GM23248 (cell line): Measurements from ENCODE around the gene FBN1. TPM values are rescaled to one million over a fixed set of nuclear protein-coding genes. Genes with fewer than 3 reads are reported as not detected.

Source experiments
- DNase-seq: peaks from one replicate; pipeline ENCODE4 v3.0.0-alpha.2; 2015
- H2AFZ ChIP-seq: fragments of 200-600 bp; sonication (generic); 2 replicates; pipeline ENCODE4 v1.6.1; 2016; ENCODE audit warnings: antibody characterized with exemption
- H3F3A ChIP-seq: fragments of 200-600 bp; sonication (generic); 2 replicates; pipeline ENCODE4 v1.6.1; 2016; ENCODE audit warnings: mild to moderate bottlenecking, antibody characterized with exemption, mixed run types; ENCODE audit not compliant: insufficient read depth
- H3K27ac ChIP-seq: fragments of 200-600 bp; sonication (generic); 2 replicates; pipeline ENCODE4 v1.5.1; 2016; ENCODE audit warnings: mild to moderate bottlenecking
- H3K27me3 ChIP-seq: fragments of 200-600 bp; sonication (generic); replicated peaks from 2 replicates; pipeline ENCODE4 v1.6.1; 2016; ENCODE audit warnings: mild to moderate bottlenecking; ENCODE audit not compliant: insufficient read depth
- H3K36me3 ChIP-seq: fragments of 200-600 bp; sonication (generic); 2 replicates; pipeline ENCODE4 v1.6.1; 2016; ENCODE audit warnings: low read depth, mild to moderate bottlenecking
- H3K4me1 ChIP-seq: fragments of 200-600 bp; sonication (generic); 2 replicates; pipeline ENCODE4 v1.6.1; 2016; ENCODE audit warnings: mild to moderate bottlenecking; ENCODE audit not compliant: insufficient read depth
- H3K4me2 ChIP-seq: fragments of 200-600 bp; sonication (generic); one replicate; pipeline ENCODE4 v1.6.1; 2016; ENCODE audit warnings: mild to moderate bottlenecking; ENCODE audit not compliant: unreplicated experiment
- H3K4me3 ChIP-seq: fragments of 200-600 bp; sonication (generic); 2 replicates; pipeline ENCODE4 v1.5.1; 2016; ENCODE audit warnings: mild to moderate bottlenecking
- H3K79me2 ChIP-seq: fragments of 200-600 bp; sonication (generic); 2 replicates; pipeline ENCODE4 v1.6.1; 2016; ENCODE audit warnings: mild to moderate bottlenecking; ENCODE audit not compliant: insufficient read depth
- H3K9ac ChIP-seq: fragments of 200-600 bp; sonication (generic); 2 replicates; pipeline ENCODE4 v1.6.1; 2016; ENCODE audit warnings: mild to moderate bottlenecking
- H3K9me2 ChIP-seq: fragments of 200-600 bp; sonication (generic); 2 replicates; pipeline ENCODE4 v1.6.1; 2016; ENCODE audit warnings: mixed run types, mild to moderate bottlenecking, moderate library complexity; ENCODE audit not compliant: insufficient read depth
- H3K9me3 ChIP-seq: fragments of 200-600 bp; sonication (generic); one replicate; pipeline ENCODE4 v1.6.1; 2017; ENCODE audit warnings: low read depth
- H4K20me1 ChIP-seq: fragments of 200-600 bp; sonication (generic); 2 replicates; pipeline ENCODE4 v1.6.0; 2016; ENCODE audit not compliant: insufficient read depth
- EZH2 ChIP-seq: fragments of 200-600 bp; sonication (generic); IDR thresholded peaks from 2 replicates; pipeline ENCODE4 v1.6.1; 2018; ENCODE audit warnings: antibody characterized with exemption, mild to moderate bottlenecking; ENCODE audit not compliant: insufficient read depth, poor library complexity, severe bottlenecking
- EZH2phosphoT487 ChIP-seq: fragments of 200-600 bp; sonication (generic); IDR thresholded peaks from 2 replicates; pipeline ENCODE4 v1.6.1; 2018; ENCODE audit warnings: antibody characterized with exemption, moderate library complexity, mild to moderate bottlenecking, low read depth; ENCODE audit not compliant: insufficient read depth
- WGBS, 2 experiments: methylation state at CpG; one replicate each; pipeline ENCODE4 v1.1.6; 2015 to 2017; ENCODE audit warnings: low lambda C conversion rate in 2 of 2, low coverage in 1 of 2; ENCODE audit errors: missing lambda C conversion rate in 2 of 2; 5-methylcytosine and 5-hydroxymethylcytosine counted together
- in situ Hi-C: fragments of 300-500 bp; cut with MboI; formaldehyde crosslinking; loops from 2 replicates; pipeline ENCODE4 v1.15.0; 2020
- polyA plus RNA-seq: library from polyadenylated mRNA; unstranded; fragments of >200 nt; fragmentation: Nextera tagmentation; extraction: Ambion mirVana; gene quantifications from 2 replicates; pipeline ENCODE4 v1.2.1, GENCODE V29; 2016
- total RNA-seq: library from RNA; depleted of rRNA; stranded (reverse); fragments of >200 nt; shearing (Covaris generic); gene quantifications from 2 replicates; pipeline ENCODE4 v1.2.3, GENCODE V29; 2014

FBN1 gene
- total and polyA plus RNA-seq, 2 experiments from 2014 or later: 374 to 1,478 TPM

GRCh38 chr15:48654801-48655200 lies 9.3 kb upstream of the FBN1 start:
- H4K20me1 ChIP-seq: no peaks in the 10 kb centered on the region
- H3K27ac ChIP-seq: no peak overlapping the region
- H3K9me2 ChIP-seq: no peaks in the 10 kb centered on the region
- peaks cover 23% of the 10 kb centered on the region for H3K4me1 ChIP-seq
- H3K9ac ChIP-seq: no peak overlapping the region
- H3K4me2 ChIP-seq: no peak overlapping the region
- in situ Hi-C loops: no loop called here
- TF ChIP-seq EZH2phosphoT487: no peak
- no peak for TF ChIP-seq EZH2
- no peaks in the 10 kb centered on the region for H3K79me2 ChIP-seq
- no peaks in the 10 kb centered on the region for H3K9me3 ChIP-seq
- no peaks in the 10 kb centered on the region for H3K27me3 ChIP-seq
- H2AFZ ChIP-seq: 0 out of 2 replicates have a peak overlapping the region, but pooled peaks have one; percentile 24
- no peak overlapping the region for H3K4me3 ChIP-seq
- DNase-seq: peak; percentile 34
- H3F3A ChIP-seq: no peaks in the 10 kb centered on the region
- WGBS, 2 experiments: 63 to 93% methylated on average over 1 of the region's 1 CpG
- no peaks in the 10 kb centered on the region for H3K36me3 ChIP-seq

- whole genome bisulfite sequencing, 2 experiments: 50 to 52% methylated on average over 9 of the region's 9 CpGs
- Histone ChIP-seq H3K4me2 (no peak overlapping the region), H3K36me3 (no peaks in the 10 kb centered on the region), H4K20me1 (no peaks in the 10 kb centered on the region), H3F3A (no peaks in the 10 kb centered on the region), H3K9me3 (no peaks in the 10 kb centered on the region), H2AFZ (peak overlapping the region; percentile 24; the same call in 1 of the 2 replicates), H3K27me3 (no peaks in the 10 kb centered on the region), H3K27ac (no peak overlapping the region), H3K9ac (no peak overlapping the region), H3K79me2 (no peaks in the 10 kb centered on the region), H3K9me2 (no peaks in the 10 kb centered on the region), H3K4me1 (peaks cover 23% of the 10 kb centered on the region), H3K4me3 (no peak overlapping the region)
- in situ Hi-C loops: no loop called here
- TF ChIP-seq EZH2phosphoT487 (no peak), EZH2 (no peak)
- DNase-seq: no peak
Measured at GRCh38 chr15:48653913-48654670, 8.6 kb upstream of the FBN1 start.

GRCh38 chr15:48653216-48653615 lies 7.7 kb upstream of the FBN1 start:
- DNase-seq: no peak
- 51 to 73% methylated on average over 4 of the region's 4 CpGs for WGBS, 2 experiments
- TF ChIP-seq EZH2phosphoT487 (no peak), EZH2 (no peak)

GRCh38 chr15:48652510-48653076 lies 7.1 kb upstream of the FBN1 start:
- 0 out of 2 replicates have a peak, but pooled peaks cover under 1% of the 10 kb centered on the region for H3K79me2 ChIP-seq
- H3K9me3 ChIP-seq: no peaks in the 10 kb centered on the region
- TF ChIP-seq EZH2phosphoT487 (no peak), EZH2 (no peak)
- peak overlapping the region; percentile 34 for H2AFZ ChIP-seq
- no peak overlapping the region for H3K9ac ChIP-seq
- no peak overlapping the region for H3K4me2 ChIP-seq
- no peak for DNase-seq
- no peaks in the 10 kb centered on the region for H4K20me1 ChIP-seq
- no peak overlapping the region for H3K4me3 ChIP-seq
- H3K36me3 ChIP-seq: no peaks in the 10 kb centered on the region
- H3K27me3 ChIP-seq: no peaks in the 10 kb centered on the region
- 55 to 61% methylated on average over 6 of the region's 6 CpGs for WGBS, 2 experiments
- no peaks in the 10 kb centered on the region for H3F3A ChIP-seq
- H3K9me2 ChIP-seq: no peaks in the 10 kb centered on the region
- no peak overlapping the region for H3K27ac ChIP-seq
- peaks cover 15% of the 10 kb centered on the region for H3K4me1 ChIP-seq
- in situ Hi-C loops: no loop called here

More at GRCh38 chr15:48653216-48653615, 7.7 kb upstream of the FBN1 start:
- Histone ChIP-seq H3K79me2 (no peaks in the 10 kb centered on the region), H3K9ac (no peak overlapping the region), H2AFZ (no peak overlapping the region), H3K4me1 (peaks cover 21% of the 10 kb centered on the region), H3K4me2 (no peak overlapping the region), H3F3A (no peaks in the 10 kb centered on the region), H3K4me3 (no peak overlapping the region), H3K9me3 (no peaks in the 10 kb centered on the region), H3K27ac (no peak overlapping the region), H3K27me3 (no peaks in the 10 kb centered on the region), H3K9me2 (no peaks in the 10 kb centered on the region), H4K20me1 (no peaks in the 10 kb centered on the region), H3K36me3 (no peaks in the 10 kb centered on the region)
- in situ Hi-C loops: no loop called here
